HG02798 (cell line): Measurements from ENCODE around the gene CAP2.

Experiments
- ATAC-seq: cut with Tn5 transposase; IDR thresholded peaks from one replicate; pipeline ENCODE4 v1.9.1; 2021; ENCODE audit warnings: mild to moderate bottlenecking; ENCODE audit not compliant: unreplicated experiment, poor library complexity

Gene CAP2

GRCh38 chr6:17491416-17492142 is 98.2 kb downstream of the CAP2 start:
- ATAC-seq: no peak

GRCh38 chr6:17492350-17492749 is 99.0 kb downstream of the CAP2 start:
- no peak for ATAC-seq

- ATAC-seq: no peak
Observed at GRCh38 chr6:17493286-17493685, 99.9 kb downstream of the CAP2 start.

- no peak for ATAC-seq
Observed at GRCh38 chr6:17494177-17494576, 100.8 kb downstream of the CAP2 start.

GRCh38 chr6:17494919-17495318 is 101.5 kb downstream of the CAP2 start:
- ATAC-seq: no peak

GRCh38 chr6:17497535-17498095 is 104.2 kb downstream of the CAP2 start:
- no peak for ATAC-seq

- ATAC-seq: no peak
Observed at GRCh38 chr6:17501442-17501841, 108.0 kb downstream of the CAP2 start.

- no peak for ATAC-seq
Observed at GRCh38 chr6:17501982-17502704, 108.7 kb downstream of the CAP2 start.

GRCh38 chr6:17503051-17503450 is 109.7 kb downstream of the CAP2 start:
- ATAC-seq: no peak

GRCh38 chr6:17504005-17504404 is 110.6 kb downstream of the CAP2 start:
- ATAC-seq: no peak

GRCh38 chr6:17505062-17505476 is 111.7 kb downstream of the CAP2 start:
- ATAC-seq: no peak

GRCh38 chr6:17505767-17506280 is 112.4 kb downstream of the CAP2 start:
- no peak for ATAC-seq

GRCh38 chr6:17506531-17506930 is 113.1 kb downstream of the CAP2 start:
- no peak for ATAC-seq

- no peak for ATAC-seq
Observed at GRCh38 chr6:17506962-17507361, 113.6 kb downstream of the CAP2 start.

GRCh38 chr6:17511084-17511483 is 117.7 kb downstream of the CAP2 start:
- ATAC-seq: no peak

GRCh38 chr6:17511580-17511979 is 118.2 kb downstream of the CAP2 start:
- no peak for ATAC-seq

- no peak for ATAC-seq
Observed at GRCh38 chr6:17519120-17519519, 125.7 kb downstream of the CAP2 start.

GRCh38 chr6:17525637-17526036 is 132.2 kb downstream of the CAP2 start:
- ATAC-seq: no peak

- ATAC-seq: no peak
Observed at GRCh38 chr6:17527076-17527475, 133.7 kb downstream of the CAP2 start.

- ATAC-seq: no peak
Observed at GRCh38 chr6:17530321-17530835, 137.0 kb downstream of the CAP2 start.

- peak; percentile 82 for ATAC-seq
Observed at GRCh38 chr6:17536586-17536985, 143.2 kb downstream of the CAP2 start.
